Forelimb muscle (tissue), 1 donor: ENCODE data around the gene ARHGEF33. TPM values are rescaled to one million over a fixed set of nuclear protein-coding genes. Genes with fewer than 3 reads are reported as not detected.

ENCODE experiments used
- DNase-seq: peaks from one replicate; pipeline ENCODE4 v3.0.0-alpha.2; 2013; ENCODE audit warnings: low read depth
- polyA plus RNA-seq: library from polyadenylated mRNA; unstranded; fragments of 120-200 nt; gene quantifications from one replicate; pipeline ENCODE4 v1.2.1, GENCODE V29; 2013; ENCODE audit not compliant: insufficient read length

The ARHGEF33 gene
- polyA plus RNA-seq: 1.5 TPM

- no peak for DNase-seq
Measured at GRCh38 chr2:38889575-38889974, at the start of gene ARHGEF33. ARHGEF33 (plus strand) TSS chr2:38889875; CDS start chr2:38919448, 29,573 bp downstream.

- DNase-seq: no peak
Measured at GRCh38 chr2:38850045-38850444, 39.6 kb upstream of the ARHGEF33 start.

DNA sequence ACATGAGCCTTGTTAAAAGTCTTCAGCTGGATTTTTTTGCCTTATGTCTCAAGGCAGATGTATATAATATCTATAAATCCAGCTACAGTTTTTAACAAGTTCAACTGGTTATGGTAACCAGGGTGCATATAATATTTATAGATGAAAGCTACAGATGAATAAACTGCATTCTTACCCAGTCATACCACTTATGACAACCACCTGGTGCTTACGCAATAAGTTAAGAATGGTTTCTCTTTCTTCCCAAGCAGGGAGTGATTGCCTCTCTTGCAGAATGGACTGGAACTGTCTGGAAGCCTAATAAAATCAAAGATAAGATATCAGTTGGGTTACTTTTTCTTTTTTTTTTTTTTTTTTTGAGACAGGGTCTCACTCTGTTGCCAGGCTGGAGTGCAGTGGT, 33.5 kb upstream of the ARHGEF33 start:
- DNase-seq: no peak

DNA sequence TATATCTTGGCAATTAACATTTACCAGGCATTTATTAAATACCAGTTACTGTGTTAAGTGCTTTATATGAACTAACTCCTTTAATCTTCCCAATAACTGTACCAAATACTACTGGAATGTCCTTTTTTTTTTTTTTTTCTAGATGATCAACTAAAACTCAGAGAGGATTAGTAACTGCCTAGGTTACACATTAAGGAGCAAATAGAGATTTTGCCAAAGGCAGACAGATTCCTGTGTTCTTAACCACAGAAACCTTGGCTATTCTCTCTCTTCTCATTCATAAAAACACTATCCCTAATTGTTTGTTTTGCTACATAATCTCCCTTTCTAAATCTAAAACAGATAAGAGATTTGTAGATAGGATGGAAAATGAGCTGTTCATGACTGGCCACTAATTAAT, 27.2 kb upstream of the ARHGEF33 start:
- no peak for DNase-seq

GRCh38 chr2:38863061-38863695, 26.5 kb upstream of the ARHGEF33 start:
- no peak for DNase-seq

DNA sequence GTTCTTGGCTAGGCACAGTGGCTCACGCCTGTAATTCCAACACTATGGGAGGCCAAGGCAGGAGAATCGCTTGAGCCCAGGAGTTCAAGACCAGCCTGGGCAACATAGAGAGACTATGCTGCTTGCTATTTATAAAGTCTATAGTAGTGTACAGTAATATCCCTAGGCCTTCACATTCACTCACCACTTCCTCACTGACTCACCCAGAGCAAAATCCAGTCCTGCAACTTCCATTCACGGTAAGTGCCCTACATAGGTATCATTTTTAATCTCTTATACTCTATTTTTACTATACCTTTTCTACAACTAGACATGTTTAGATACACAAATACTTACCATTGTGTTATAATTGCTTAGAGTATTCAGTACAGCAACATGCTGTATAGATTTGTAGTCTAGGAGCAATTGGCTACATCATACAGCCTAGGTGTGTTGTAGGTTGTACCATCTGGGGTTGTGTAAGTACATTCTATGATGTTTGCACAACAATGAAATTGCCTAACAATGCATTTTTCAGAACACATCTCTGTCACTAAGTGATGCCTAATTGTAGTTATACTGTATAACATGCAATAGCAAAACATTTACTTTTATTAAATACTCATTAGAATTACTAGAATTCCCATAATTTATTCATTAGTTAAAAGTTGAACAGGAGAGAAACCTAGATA, 22.8 kb upstream of the ARHGEF33 start:
- no peak for DNase-seq

DNA sequence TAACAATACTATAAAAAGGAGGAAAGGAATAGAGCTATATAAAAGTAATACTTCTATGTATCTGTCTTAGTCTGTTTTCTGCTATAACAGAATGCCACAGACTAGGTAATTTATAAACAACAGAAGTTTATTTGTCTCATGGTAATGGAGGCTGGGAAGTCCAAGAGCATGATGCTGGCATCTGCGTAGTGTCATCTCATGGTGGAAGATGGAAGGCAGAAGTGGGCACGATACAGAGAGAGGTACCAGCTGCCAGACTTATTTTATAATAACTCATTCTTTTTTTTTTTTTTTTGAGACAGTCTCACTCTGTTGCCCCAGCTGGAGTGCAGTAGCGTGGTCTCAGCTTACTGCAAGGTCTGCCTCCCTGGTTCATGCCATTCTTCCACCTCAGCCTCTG, 18.2 kb upstream of the ARHGEF33 start:
- no peak for DNase-seq

DNA sequence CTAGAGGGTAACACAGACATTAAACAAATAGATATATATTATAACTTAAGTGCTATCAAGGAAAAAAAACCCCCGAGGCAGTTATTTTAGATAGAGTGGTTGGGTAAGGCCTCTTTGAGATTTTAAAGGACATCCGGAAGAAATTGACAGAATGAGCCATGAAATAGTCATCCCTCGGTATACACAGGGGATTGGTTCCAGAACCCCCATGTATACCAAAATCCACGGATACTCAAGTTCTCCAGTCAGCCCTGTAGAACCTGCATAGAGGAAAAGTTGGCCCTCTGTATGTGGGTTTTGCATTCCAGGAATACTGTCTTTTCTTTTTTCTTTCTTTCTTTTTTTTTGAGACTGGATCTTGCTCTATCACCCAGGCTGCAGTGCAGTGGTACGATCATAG, 15.9 kb upstream of the ARHGEF33 start:
- no peak for DNase-seq

DNA sequence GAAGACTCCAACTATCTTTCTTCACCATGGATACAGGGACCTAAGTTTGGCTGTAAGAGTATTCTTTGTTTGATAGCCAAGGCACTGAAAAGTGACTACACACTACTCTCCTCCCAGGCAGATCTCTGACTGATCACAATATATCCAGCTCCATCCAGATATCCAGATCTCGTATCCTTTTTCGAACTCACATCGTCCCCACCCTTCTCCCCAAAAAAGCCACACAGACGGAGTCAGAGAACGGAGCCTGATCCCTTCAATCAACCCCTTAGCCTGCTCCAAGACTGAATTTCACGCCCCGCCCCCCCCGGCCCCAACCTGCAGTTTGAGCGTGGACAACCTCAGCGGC, 14.5 kb upstream of the ARHGEF33 start:
- DNase-seq: peak; percentile 2

- DNase-seq: peak; percentile 45
Measured at GRCh38 chr2:38875576-38876367, 13.9 kb upstream of the ARHGEF33 start, which contains the start of the genes DHX57 and MORN2. DHX57 (minus strand) TSS chr2:38875934; CDS start chr2:38868405, 7,529 bp downstream. MORN2 (plus strand) TSS chr2:38875976.

DNA sequence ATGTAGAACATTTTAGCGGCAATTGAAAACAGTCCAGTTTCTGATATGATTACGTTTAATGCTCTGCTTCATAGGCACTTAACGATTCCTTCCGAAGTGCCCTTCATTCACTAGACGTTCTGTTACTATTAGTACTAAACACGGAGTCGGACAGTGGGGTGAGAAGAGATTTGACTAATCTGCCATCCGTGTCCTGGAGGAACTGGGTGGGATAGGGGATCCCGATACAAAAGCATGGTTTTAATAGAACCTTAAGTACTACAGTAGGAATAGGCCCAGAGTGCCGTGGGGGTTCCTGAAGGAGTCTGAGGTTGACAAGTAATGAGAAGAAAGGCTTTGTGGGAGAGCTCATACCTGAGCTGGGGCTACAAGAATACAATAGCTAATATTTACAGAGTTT, 13.3 kb upstream of the ARHGEF33 start:
- no peak for DNase-seq

DNA sequence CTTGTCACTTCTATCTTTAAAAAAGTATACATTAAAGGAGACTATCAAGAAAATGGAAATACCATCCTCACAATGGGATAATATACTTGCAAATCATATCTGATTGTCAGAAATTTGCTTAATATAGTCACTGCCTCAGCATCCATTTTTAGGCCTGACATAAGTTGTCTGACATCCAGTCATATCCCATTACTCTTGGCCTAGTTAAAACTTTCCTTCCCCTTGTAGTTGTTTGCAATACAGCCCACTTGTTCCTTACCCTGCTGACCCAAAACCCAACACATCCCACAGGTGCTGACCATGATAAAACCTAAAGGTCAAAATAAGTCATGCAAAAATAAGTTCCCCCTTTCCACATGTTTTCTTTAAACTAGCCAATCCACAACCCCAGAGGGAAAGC, 3.6 kb upstream of the ARHGEF33 start:
- no peak for DNase-seq

DNA sequence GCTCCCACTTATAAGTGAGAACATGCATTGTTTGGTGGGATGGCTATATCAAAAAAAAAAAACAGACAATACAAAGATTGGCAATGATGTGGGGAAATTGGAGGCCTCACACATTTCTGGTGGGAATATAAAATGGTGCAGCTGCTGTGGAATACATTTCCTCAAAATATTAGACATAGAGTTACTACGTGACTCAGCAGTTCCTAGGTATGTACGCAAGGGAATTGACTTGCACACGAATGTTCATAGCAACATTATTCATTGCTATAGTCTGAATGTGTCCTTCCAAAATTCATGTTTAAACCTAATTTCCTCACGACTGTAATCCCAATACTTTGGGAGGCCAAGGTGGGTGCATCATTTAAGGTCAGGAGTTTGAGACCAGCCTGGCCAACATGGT, 2.3 kb upstream of the ARHGEF33 start:
- DNase-seq: no peak

DNA sequence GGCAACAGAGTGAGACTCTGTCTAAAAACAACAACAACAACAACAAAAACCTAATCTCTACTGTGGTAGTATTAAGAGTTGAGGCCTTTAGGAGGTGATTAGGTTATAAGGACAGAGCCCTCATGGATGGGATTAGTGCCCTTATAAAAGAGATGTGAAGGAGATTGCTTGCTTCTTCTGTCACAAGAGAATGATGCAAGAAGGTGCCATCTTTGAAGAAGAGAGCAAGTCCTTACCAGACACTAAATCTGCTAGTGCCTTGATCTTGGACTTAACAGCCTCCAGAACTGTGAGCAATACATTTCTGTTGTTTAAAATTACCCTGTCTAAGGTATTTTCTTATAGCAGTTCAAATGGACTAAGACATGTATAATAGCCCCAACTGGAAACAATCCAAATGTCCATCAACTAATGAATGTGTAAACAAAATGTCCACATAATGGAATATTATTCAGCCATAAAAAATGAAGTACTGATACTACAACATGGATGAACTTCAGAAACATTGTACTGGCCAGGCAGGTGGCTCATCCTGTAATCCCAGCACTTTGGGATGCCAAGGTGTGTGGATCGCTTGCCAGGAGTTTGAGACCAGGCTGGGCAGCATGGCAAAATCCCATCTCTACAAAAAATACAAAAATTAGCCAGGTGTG, 1.6 kb upstream of the ARHGEF33 start:
- no peak for DNase-seq

DNA sequence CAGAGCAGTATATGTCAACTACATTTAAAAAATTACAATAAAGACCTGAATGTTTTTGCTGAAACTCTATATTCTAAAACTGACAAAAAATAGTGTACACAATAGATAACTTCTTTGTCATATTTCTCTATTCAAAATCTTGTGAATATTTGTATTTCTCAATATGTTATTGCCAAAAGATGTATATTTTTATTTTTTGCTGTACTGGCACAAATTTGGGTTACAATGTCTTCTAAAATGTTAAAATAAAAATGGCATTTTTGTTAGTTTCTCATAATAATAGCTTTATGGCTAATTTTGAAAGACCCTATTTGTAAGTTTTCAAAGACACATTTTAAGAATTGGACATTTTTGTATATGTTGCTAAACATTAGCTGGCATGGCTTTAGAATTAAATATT, 630 bp upstream of the ARHGEF33 start:
- no peak for DNase-seq

- no peak for DNase-seq
Measured at GRCh38 chr2:38892819-38893218, 3.1 kb downstream of the ARHGEF33 start.

DNA sequence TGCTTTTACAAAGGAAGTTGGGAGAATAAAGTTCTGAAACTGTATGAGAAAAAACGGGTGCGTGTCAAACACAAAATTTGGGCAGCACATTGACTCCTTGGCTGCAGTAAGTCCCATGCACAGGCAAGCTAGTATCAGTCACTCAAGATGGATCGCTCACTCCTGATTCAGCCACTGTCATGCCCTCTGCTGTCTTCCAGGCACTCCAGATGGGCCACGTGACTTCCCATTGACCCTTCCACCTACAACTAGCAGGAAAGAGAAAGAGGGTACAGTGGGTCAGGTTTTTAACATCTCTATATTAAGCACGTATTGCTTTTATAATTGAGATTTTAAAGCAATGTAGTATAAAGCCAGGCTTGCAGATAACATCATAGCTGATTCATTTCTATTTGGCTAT, 8.6 kb downstream of the ARHGEF33 start:
- DNase-seq: no peak

DNA sequence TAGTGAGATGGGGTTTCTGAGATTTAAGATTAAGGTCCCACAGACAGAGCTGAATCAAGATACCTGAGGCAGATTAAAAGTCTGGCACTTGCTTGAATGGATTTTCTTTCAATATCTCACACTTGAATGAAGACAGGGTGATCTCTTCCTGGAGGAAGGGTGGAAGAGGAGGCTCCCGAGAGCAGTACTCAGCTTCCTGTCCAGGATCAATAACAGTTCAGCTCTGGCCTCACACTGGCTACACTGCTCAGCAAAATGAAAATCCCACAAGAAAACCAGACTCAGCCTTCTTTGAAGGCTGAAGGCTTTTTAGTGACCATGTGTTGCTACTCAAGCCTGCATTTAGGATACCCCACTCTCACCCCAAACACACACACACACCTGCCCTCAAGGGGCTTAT, 11.1 kb downstream of the ARHGEF33 start:
- DNase-seq: no peak

GRCh38 chr2:38905251-38905650, 15.6 kb downstream of the ARHGEF33 start:
- no peak for DNase-seq

GRCh38 chr2:38907242-38907641, 17.6 kb downstream of the ARHGEF33 start:
- no peak for DNase-seq

DNA sequence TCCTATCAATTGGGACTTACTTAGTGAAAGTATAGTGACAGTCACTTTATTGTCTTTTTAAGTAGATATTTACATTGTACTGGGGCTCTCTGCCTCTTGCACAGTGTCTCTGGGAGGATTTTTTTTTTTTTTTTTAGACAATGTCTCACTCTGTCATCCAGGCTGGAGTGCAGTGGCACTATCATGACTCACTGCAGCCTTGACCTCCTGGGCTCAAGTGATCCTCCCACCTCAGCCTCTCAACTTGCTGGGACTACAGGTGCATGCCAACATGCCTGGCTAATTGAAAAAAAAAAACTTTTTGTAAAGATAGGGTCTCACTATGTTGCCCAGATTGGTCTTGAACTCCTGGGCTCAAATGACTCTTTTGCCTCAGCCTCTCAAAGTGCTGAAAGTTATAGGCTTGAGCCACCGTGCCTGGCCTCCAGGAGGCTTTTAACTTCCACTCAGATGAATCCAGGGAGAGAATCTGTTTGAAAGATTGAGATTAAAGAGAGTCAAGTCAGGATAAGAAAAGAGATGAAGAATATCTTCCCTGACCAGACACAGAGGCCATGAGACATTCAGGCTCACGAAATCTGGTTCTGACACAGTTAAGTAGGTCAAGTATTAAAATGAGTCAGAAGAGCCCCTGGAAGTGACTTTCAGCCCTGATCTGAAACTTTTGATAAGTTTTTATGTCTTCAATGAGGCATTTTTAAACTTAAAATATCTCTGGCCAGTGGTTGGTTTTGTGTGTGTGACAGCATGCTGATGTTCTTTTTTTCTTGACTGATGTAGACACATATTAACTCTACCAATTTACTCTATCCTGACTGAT, 18.3 kb downstream of the ARHGEF33 start:
- no peak for DNase-seq
